Hepatocyte (in vitro differentiated cells): ENCODE data around the gene CTRB2. TPM values are rescaled to one million over a fixed set of nuclear protein-coding genes. Genes with fewer than 3 reads are reported as not detected.

Source experiments
- DNase-seq: peaks from one replicate; pipeline ENCODE4 v3.0.0-alpha.2; 2016; ENCODE audit warnings: low spot score
- H2AFZ ChIP-seq: fragments of 200-600 bp; sonication (generic); 2 replicates; pipeline ENCODE4 v1.6.0; 2016; ENCODE audit warnings: antibody characterized with exemption, mild to moderate bottlenecking
- H3K27ac ChIP-seq: fragments of 200-600 bp; sonication (generic); 2 replicates; pipeline ENCODE4 v1.5.1; 2016; ENCODE audit warnings: mild to moderate bottlenecking
- H3K27me3 ChIP-seq: fragments of 200-600 bp; sonication (generic); 2 replicates; pipeline ENCODE4 v1.6.1; 2016
- H3K36me3 ChIP-seq: fragments of 200-600 bp; sonication (generic); replicated peaks from 2 replicates; pipeline ENCODE4 v1.5.1; 2016; ENCODE audit warnings: low read depth; ENCODE audit not compliant: insufficient read depth
- H3K4me1 ChIP-seq: fragments of 200-600 bp; sonication (generic); 2 replicates; pipeline ENCODE4 v1.5.1; 2016; ENCODE audit warnings: mild to moderate bottlenecking, moderate library complexity; ENCODE audit not compliant: insufficient read depth
- H3K4me2 ChIP-seq: fragments of 200-600 bp; sonication (generic); 2 replicates; pipeline ENCODE4 v1.6.0; 2016
- H3K4me3 ChIP-seq: fragments of 200-600 bp; sonication (generic); 2 replicates; pipeline ENCODE4 v1.5.1; 2016; ENCODE audit warnings: mild to moderate bottlenecking
- H3K79me2 ChIP-seq: fragments of 200-600 bp; sonication (generic); 2 replicates; pipeline ENCODE4 v1.6.0; 2017; ENCODE audit warnings: mild to moderate bottlenecking
- H3K9me2 ChIP-seq: fragments of 200-600 bp; sonication (generic); replicated peaks from 2 replicates; pipeline ENCODE4 v1.6.0; 2017; ENCODE audit warnings: mild to moderate bottlenecking; ENCODE audit not compliant: insufficient read depth
- H3K9me3 ChIP-seq: fragments of 200-600 bp; sonication (generic); 2 replicates; pipeline ENCODE4 v1.5.1; 2016; ENCODE audit warnings: low read depth, mild to moderate bottlenecking
- H4K20me1 ChIP-seq: fragments of 200-600 bp; sonication (generic); 2 replicates; pipeline ENCODE4 v1.6.0; 2016; ENCODE audit warnings: mild to moderate bottlenecking; ENCODE audit not compliant: insufficient read depth, poor library complexity, severe bottlenecking
- EZH2 ChIP-seq: fragments of 200-600 bp; sonication (generic); IDR thresholded peaks from 2 replicates; pipeline ENCODE4 v1.6.1; 2016; ENCODE audit warnings: antibody characterized with exemption, mild to moderate bottlenecking, borderline replicate concordance
- EZH2phosphoT487 ChIP-seq: fragments of 200-600 bp; sonication (generic); IDR thresholded peaks from one replicate; pipeline ENCODE4 v1.6.1; 2018; ENCODE audit warnings: antibody characterized with exemption, mild to moderate bottlenecking, low read depth, moderate library complexity; ENCODE audit not compliant: unreplicated experiment, severe bottlenecking
- WGBS: methylation state at CpG from one replicate; pipeline ENCODE4 v1.1.6; 2016; ENCODE audit warnings: low lambda C conversion rate; ENCODE audit errors: missing lambda C conversion rate; 5-methylcytosine and 5-hydroxymethylcytosine counted together
- polyA plus RNA-seq: library from polyadenylated mRNA; unstranded; fragments of >200 nt; fragmentation: Nextera tagmentation; extraction: Ambion mirVana; gene quantifications from 2 replicates; pipeline ENCODE4 v1.2.1, GENCODE V29; 2016
- total RNA-seq: library from RNA; depleted of rRNA; stranded (reverse); fragments of >200 nt; gene quantifications from 2 replicates; pipeline ENCODE4 v1.2.3, GENCODE V29; 2014
- TF ChIP-seq, protein P1 (sequence below): fragments of 200-600 bp; sonication (generic); IDR thresholded peaks from 2 replicates; pipeline ENCODE4 v1.5.1; 2016; ENCODE audit warnings: antibody characterized with exemption, mild to moderate bottlenecking; ENCODE audit not compliant: poor library complexity

The CTRB2 gene
- not detected in 2 replicates for total RNA-seq
- 0.44 TPM in 1 of 2 replicates, not detected in the other for polyA plus RNA-seq

DNA sequence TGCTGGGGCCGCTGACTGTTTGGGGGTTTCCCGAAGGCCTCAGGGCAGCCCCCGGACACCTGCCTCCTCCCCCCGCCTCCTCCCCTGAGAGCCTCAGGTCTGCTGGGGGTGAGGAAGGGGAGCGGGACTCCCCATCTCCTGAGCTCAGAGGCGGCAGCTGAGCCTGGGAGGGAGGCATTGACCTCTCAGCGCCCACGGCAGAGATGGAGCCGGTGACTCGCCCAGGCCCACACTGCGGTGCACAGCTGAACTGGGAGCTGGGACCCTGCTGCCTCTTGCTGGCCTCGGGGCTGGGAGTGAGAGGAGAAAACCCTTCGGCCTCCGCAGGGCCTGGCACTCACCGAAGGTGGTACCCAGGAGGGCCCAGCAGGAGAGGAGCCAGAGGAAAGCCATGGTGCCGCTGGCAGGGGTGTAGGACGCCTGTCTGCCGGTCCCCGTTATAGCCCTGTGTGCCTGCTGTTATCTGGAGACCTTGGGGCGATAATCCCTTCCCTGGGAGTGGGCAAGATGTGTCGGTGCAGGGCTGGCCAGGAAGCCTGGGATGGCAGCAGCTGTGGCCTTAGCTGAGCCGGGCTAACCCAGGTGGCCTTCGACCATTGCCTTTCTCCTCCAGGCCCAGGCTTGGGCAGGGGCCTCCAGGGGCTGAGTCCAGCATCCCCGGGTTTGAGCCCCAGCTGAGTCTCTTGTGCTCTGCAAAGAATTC lies at the start of gene CTRB2:
Gene CTRB2 (minus strand): TSS at position 413 of the 703 bp plus-strand sequence. CDS start 20 bp downstream, at position 393.
- DNase-seq: no peak
- H3K36me3 ChIP-seq: no peaks in the 10 kb centered on the region
- no peaks in the 10 kb centered on the region for H3K79me2 ChIP-seq
- TF ChIP-seq EZH2 (no peak), EZH2phosphoT487 (no peak)
- TF ChIP-seq, protein P1, sequence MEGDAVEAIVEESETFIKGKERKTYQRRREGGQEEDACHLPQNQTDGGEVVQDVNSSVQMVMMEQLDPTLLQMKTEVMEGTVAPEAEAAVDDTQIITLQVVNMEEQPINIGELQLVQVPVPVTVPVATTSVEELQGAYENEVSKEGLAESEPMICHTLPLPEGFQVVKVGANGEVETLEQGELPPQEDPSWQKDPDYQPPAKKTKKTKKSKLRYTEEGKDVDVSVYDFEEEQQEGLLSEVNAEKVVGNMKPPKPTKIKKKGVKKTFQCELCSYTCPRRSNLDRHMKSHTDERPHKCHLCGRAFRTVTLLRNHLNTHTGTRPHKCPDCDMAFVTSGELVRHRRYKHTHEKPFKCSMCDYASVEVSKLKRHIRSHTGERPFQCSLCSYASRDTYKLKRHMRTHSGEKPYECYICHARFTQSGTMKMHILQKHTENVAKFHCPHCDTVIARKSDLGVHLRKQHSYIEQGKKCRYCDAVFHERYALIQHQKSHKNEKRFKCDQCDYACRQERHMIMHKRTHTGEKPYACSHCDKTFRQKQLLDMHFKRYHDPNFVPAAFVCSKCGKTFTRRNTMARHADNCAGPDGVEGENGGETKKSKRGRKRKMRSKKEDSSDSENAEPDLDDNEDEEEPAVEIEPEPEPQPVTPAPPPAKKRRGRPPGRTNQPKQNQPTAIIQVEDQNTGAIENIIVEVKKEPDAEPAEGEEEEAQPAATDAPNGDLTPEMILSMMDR: no peak
- no peak within 1 kb of the TSS for H3K4me2 ChIP-seq
- no peak within 1 kb of the TSS for H3K4me3 ChIP-seq
- no peaks in the 10 kb centered on the region for H3K9me2 ChIP-seq
- 90% methylated on average over 24 of the region's 24 CpGs for WGBS
- no peaks in the 10 kb centered on the region for H4K20me1 ChIP-seq
- H3K4me1 ChIP-seq: no peaks in the 10 kb centered on the region
- no peaks in the 10 kb centered on the region for H3K27me3 ChIP-seq
- no peaks in the 10 kb centered on the region for H3K9me3 ChIP-seq
- H3K27ac ChIP-seq: no peak within 1 kb of the TSS
- no peak within 1 kb of the TSS for H2AFZ ChIP-seq

DNA sequence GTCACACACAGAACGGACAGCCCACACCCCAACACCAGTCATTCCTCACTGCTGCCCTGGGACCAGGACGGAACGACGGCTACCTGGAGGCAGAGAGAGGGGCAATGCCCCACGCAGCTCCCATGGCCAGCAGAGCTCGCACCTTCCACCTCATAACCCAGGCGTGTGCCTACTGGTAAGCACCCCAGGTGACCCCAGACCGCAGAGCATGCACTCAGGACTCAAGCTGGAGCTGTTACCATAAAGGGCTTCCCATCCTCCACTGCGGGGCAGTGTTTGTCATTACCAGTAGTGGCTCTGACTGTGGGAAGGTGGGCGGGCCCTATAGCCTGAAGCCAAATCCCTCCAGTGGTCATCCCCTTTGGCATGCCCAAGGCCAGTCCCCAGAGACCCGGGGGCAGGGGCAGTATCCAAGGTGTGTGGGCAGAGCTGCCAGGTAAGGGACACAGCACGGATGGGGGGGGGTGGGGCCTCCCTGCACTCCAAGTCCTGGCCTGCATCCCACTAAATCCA lies 49.2 kb upstream of the CTRB2 start:
- Histone ChIP-seq H3K36me3 (no peaks in the 10 kb centered on the region), H3K27me3 (no peaks in the 10 kb centered on the region), H3K9me3 (no peaks in the 10 kb centered on the region), H3K4me3 (no peak overlapping the region), H3K27ac (peak overlapping the region; percentile 83), H4K20me1 (peaks cover 85% of the 10 kb centered on the region), H3K9me2 (no peaks in the 10 kb centered on the region), H3K79me2 (peaks cover 94% of the 10 kb centered on the region), H3K4me2 (peak overlapping the region; percentile 70), H2AFZ (no peak overlapping the region), H3K4me1 (peaks cover 76% of the 10 kb centered on the region)
- peak; percentile 24 for DNase-seq
- WGBS: 85% methylated on average over 11 of the region's 12 CpGs
- TF ChIP-seq EZH2phosphoT487: no peak
- TF ChIP-seq, protein P1: no peak
- no peak for TF ChIP-seq EZH2

DNA sequence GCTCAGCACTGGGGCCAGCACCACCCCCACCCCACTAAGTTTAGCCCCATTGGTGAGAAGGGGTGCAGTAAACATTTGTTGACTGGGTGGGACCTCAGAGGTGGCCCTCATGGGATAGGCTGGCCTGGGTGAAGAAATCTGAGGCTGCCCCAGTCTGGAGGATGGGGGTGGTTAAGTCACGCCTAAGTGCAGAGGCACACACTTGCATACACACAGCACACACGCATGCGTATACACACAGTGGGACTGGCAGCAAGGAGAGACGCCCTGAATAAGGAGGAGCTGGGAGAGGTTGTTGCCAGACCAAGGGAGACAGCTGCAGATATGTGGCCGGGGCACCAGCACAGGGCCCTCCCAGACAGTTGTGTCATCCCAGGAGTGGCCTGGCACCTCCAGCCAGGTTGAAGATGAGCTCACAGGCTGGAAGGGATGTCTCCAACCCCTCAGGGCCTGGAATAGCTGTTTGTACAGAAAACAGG lies 47.4 kb upstream of the CTRB2 start:
- H3K9me3 ChIP-seq: no peaks in the 10 kb centered on the region
- H2AFZ ChIP-seq: no peak overlapping the region
- H3K36me3 ChIP-seq: no peaks in the 10 kb centered on the region
- peaks cover 94% of the 10 kb centered on the region for H3K79me2 ChIP-seq
- H3K4me2 ChIP-seq: peak overlapping the region; percentile 73
- H3K27me3 ChIP-seq: no peaks in the 10 kb centered on the region
- TF ChIP-seq EZH2 (no peak), EZH2phosphoT487 (no peak)
- TF ChIP-seq, protein P1: no peak
- 50% methylated on average over 5 of the region's 5 CpGs for WGBS
- H3K9me2 ChIP-seq: no peaks in the 10 kb centered on the region
- peaks cover 83% of the 10 kb centered on the region for H3K4me1 ChIP-seq
- DNase-seq: peak; percentile 55
- peaks cover 85% of the 10 kb centered on the region for H4K20me1 ChIP-seq
- peak overlapping the region; percentile 96 for H3K27ac ChIP-seq
- no peak overlapping the region for H3K4me3 ChIP-seq
